Measurements from ENCODE around the gene CARNS1. TPM values are rescaled to one million over a fixed set of nuclear protein-coding genes. Genes with fewer than 3 reads are reported as not detected.
A peak's percentile ranks its signal among the peaks of the same experiment; 100 is the strongest.
"Not testable (repeated sequence)": the region's sequence is repeated elsewhere in the genome, so short reads cannot be mapped to it uniquely, and the experiment has no call there.

Gene CARNS1
- total and polyA plus RNA-seq, 9 of the 15 experiments (the other 6 are each of a cell fraction or from before 2014, with no cell fraction given), result 0.01 to 0.18 (median 0.06) TPM; not detected in 3

GRCh38 chr11:67465189-67465510, 49.7 kb downstream of the CARNS1 start (continued):
- TF ChIP-seq SP2 (IDR thresholded peaks at IDR 0.05; ENCODE audit: extremely low read depth, low read depth, low read length, poor library complexity, severe bottlenecking), result no peak
- TF ChIP-seq GTF3C2 (IDR thresholded peaks at IDR 0.05; ENCODE audit: borderline replicate concordance, extremely low read depth, insufficient read length), result no peak
- no peak for TF ChIP-seq SRSF3 (IDR thresholded peaks at IDR 0.05; ENCODE audit: insufficient read depth, low read length)

GRCh38 chr11:67465530-67465929, 50.1 kb downstream of the CARNS1 start:
- DNase-seq (ENCODE audit: extremely low read depth in 1 of 4, low spot score in 3 of 4); H3K36me3 ChIP-seq (ENCODE audit: control insufficient read depth, insufficient read depth, low read length); H3K27me3 ChIP-seq (ENCODE audit: control insufficient read depth in 2 of 2, insufficient read depth in 2 of 2, low read length in 2 of 2); H4K20me1 ChIP-seq (replicated peaks; ENCODE audit: control insufficient read depth, insufficient read depth, low read length); H3K9me3 ChIP-seq (replicated peaks; ENCODE audit: control insufficient read depth, insufficient read depth, low read depth, low read length); H3K9me1 ChIP-seq (ENCODE audit: control insufficient read depth, insufficient read depth, low read length); FAIRE-seq; BruUV-seq (replicated peaks); H2AFZ ChIP-seq (ENCODE audit: low read depth, low read length); in situ Hi-C loops (cut with MboI); ATAC-seq; TF ChIP-seq ATF3 (CRISPR knock-in tag; conservative IDR thresholded peaks at IDR 0.05): not testable (repeated sequence)
- Histone ChIP-seq H3K79me2 (ENCODE audit: control insufficient read depth, insufficient read depth, low read length) (peaks cover 12% of the 10 kb centered on the region), H3K9ac (ENCODE audit: insufficient read depth in 1 of 2, low read depth in 2 of 2, low read length in 2 of 2) (peak overlapping the region; percentile 78 to 95), H3K4me3 (peak overlapping the region; percentile 75), H3K27ac (ENCODE audit: extremely low read depth, low read depth, low read length) (peak overlapping the region; percentile 86; the same call in 2 of the 3 replicates), H3K4me1 (replicated peaks in 1 of 2; ENCODE audit: control insufficient read depth in 2 of 2, insufficient read depth in 2 of 2, low read length in 2 of 2) (peaks cover 20 to 56% of the 10 kb centered on the region in 2 experiments; a peak in 4 of 5 replicates), H3K4me2 (ENCODE audit: insufficient read depth, low read length) (peak overlapping the region; percentile 93)
- TF ChIP-seq ZNF121 (CRISPR knock-in tag; conservative IDR thresholded peaks at IDR 0.05), result peak; percentile 54
- TF ChIP-seq JUND (IDR thresholded peaks at IDR 0.05; ENCODE audit: borderline replicate concordance, low read depth, low read length), result peak; percentile 27; the same call in 1 of the 2 replicates
- 0 out of 3 replicates have a peak, but pooled peaks have one; percentile 21 for TF ChIP-seq JUND (tag; IDR thresholded peaks at IDR 0.05; ENCODE audit: borderline replicate concordance, low read depth, low read length)
- 0 out of 2 replicates have a peak, but pooled peaks have one; percentile 3 for TF ChIP-seq PML (IDR thresholded peaks at IDR 0.05; ENCODE audit: low read length)
- peak; percentile 9 to 27; a peak in 1 of 4 replicates for TF ChIP-seq KDM1A (IDR thresholded peaks at IDR 0.05)
- TF ChIP-seq FOSL1 (tag; conservative IDR thresholded peaks at IDR 0.05), result peak; percentile 68
- TF ChIP-seq ATF3 (IDR thresholded peaks at IDR 0.05), result peak; percentile 57
- TF ChIP-seq ADNP (tag; IDR thresholded peaks at IDR 0.05), result peak; percentile 83
- TF ChIP-seq DPF2 (IDR thresholded peaks at IDR 0.05), result 0 out of 2 replicates have a peak, but pooled peaks have one; percentile 24
- peak; percentile 50; the same call in 1 of the 2 replicates for TF ChIP-seq BCOR (IDR thresholded peaks at IDR 0.05)
- TF ChIP-seq ZNF384 (IDR thresholded peaks at IDR 0.05; ENCODE audit: low read depth, low read length), result peak; percentile 55; the same call in 1 of the 2 replicates
- WGBS (ENCODE audit: insufficient coverage, low coverage, missing lambda C conversion rate), result 28% methylated on average over 2 of the region's 2 CpGs
- ChIA-PET CTCF (ENCODE audit: low intra/inter-chr PET ratio) (interaction anchor here (0.6 kb wide), 1 partner anchor 1651 kb away, joined by 4 read pairs; no protein-coding TSS in a partner anchor), POLR2A (interaction anchor here (0.5 to 0.9 kb wide), 6 partner anchors 11 to 179 kb away, joined by 3 to 5 read pairs (median 4); no protein-coding TSS in a partner anchor)
- intact Hi-C loops (cut with micrococcal nuclease), result loop anchor here (5.0 kb wide), 1 partner anchor 43 kb away; no protein-coding TSS in a partner anchor

All from K562 (cell line).